NCI-H774 (cell line): ENCODE results near the gene NUBPL.

Experiments used
- DNase-seq: peaks from one replicate; lab custom pipeline; 2025; lab: John Stamatoyannopoulos, UW

NUBPL gene, protein sequence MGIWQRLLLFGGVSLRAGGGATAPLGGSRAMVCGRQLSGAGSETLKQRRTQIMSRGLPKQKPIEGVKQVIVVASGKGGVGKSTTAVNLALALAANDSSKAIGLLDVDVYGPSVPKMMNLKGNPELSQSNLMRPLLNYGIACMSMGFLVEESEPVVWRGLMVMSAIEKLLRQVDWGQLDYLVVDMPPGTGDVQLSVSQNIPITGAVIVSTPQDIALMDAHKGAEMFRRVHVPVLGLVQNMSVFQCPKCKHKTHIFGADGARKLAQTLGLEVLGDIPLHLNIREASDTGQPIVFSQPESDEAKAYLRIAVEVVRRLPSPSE

DNA sequence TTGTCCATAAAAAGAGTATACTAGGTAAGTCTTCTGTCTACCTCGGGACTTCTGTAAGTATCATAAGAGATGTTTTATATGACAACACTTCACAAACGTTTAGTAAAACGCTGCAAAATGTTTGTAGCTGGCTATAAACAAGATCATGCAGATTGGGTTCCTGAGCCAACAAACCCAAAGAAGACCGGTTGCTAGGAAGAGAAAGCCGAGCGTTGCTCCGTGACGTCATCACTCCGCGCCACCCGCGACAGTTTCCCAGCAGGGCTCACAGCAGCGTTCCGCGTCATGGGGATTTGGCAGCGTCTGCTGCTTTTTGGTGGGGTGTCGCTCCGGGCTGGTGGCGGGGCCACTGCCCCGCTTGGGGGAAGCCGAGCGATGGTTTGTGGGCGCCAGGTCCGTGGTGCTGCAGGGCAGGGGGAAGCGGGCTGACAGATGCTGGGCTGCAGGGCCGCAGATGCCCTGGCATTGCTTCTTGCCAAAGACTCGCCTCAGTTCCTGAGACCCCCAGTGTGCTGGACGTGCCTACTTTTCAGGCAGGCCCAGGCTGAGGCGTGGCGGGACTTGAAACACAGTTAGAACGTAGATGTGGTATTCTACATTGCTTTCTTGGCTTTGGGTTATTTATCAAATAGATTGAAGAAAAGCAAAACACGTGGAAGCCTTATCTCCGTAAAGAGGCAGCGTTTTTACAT is at the start of gene NUBPL:
TSS of gene NUBPL (plus strand) at position 250 of the 692 bp plus-strand sequence. CDS start at position 286, 36 bp downstream.
- DNase-seq: peak; percentile 92

DNA sequence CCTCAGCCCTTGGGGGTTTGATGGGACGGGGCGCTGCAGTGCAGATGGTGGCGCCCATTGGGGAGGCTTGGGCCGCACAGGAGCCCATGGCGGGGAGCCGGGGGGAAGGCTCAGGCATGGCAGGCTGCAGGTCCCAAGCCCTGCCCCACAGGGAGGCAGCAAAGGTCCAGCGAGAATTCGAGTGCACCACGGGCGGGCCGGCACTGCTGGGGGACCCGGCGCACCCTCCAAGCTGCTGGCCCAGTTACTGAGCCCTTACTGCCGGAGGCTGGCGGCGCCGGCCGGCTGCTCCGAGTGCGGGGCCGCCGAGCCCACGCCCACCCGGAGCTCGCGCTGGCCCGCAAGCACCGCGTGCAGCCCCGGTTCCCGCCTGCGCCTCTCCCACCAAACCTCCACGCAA is 34.1 kb upstream of the NUBPL start:
- DNase-seq: no peak

DNA sequence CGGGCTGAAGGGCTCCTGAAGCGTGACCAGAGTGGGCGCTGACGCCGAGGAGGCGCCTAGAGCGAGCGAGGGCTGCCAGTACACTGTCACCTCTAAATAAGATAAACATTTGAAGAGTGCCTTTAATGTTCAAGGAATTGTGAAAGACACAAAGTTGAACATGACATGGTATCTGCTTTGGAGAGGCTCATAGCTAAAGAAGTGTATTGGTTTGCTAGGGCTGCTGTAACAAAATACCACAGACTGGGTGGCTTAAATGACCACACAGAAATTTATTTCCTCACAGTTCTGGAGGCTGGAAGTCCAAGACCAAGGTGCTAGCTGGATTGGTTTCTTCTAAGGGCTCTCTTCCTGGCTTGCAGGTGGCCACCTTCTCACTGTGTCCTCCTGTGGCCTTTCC is 33.7 kb upstream of the NUBPL start:
- no peak for DNase-seq

DNA sequence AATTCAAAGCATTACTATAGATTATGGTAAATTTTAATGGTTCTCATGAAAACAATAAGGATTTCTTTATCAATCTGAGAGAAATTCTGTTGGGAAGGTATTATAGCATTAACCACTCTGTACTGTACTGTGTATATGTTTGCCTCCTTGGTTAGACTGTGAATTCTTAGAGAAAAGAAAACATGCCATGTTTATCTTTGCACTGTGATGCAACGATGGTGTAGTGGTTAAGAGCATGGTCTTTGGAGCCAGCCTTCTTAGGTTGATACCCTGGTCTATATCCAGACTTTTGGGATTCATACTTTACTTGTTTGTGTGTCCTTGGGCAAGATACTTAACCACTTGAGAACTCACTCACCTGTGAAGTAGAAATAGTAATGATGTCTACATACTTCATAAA is 32.2 kb upstream of the NUBPL start:
- DNase-seq: no peak

DNA sequence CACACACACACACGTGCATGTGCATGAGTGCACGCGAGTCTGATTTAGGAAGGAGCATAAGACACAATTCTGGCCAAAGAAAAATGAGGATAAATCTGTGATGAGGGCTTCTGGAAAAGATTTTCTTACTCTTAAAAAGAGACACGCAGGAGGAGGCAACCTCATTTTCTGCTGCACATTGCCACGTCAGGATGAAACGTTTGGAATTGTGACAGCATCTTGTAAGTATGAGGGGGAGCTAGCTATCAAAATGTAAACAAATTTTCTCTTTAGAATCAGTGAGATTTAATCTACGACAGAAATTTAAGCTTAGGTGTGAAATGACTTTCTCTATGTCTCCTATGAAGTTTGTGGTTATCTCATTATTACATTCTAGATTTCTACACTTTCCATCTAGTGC is 31.1 kb upstream of the NUBPL start:
- DNase-seq: no peak

DNA sequence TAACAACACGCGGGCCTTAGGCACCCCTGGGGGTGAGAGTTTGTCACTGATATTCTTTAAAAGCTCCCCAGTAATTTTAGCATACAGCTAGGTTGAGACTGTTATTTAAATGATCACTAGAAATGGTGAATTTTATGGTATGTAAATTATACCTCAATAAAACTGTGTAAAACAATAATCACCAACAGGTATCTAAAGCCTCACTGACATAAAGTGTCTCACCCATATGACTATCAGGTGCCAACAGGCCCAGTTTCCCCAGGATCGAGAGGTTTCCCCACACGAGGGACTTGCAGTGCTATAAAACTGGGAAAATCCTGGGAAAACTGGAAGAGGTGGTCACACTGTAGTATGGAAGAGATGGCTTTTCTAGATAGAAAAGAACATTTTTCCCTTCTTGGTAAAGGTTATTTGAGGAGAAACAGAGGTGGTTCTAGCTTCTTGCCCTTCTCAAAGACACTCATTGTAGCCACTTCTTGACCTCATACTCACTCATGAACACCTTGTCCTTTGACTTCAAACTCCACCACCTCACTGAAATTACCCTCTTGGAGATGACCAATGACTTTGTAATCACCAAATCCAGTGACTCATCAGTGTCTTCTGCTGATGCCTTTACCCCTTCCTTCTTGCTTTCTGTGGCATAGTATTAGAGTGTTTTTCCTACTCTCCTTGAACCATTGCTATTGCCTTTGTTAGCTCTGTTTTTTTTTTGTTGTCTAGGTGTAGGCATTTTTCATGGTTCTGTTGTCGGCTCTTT is 24.8 kb upstream of the NUBPL start:
- no peak for DNase-seq

DNA sequence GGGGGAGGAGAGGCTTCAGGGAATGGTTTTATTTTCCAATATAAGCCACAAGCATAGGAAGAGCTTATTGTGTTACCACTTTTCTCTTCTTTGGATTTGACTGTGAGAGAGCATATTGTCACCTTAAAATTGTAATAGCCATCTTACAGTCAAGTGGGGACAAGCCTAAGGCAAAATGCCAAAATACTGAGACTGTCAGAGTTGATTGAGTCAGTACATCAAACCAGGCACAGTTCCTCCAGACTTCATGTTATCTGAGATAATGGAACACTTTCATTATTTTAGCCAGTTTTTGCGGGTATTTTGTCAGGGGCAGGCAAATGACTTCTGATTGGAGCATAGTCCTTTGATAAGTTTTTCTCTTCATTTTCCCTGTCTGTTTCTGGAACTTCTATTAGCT is 19.5 kb upstream of the NUBPL start:
- no peak for DNase-seq

DNA sequence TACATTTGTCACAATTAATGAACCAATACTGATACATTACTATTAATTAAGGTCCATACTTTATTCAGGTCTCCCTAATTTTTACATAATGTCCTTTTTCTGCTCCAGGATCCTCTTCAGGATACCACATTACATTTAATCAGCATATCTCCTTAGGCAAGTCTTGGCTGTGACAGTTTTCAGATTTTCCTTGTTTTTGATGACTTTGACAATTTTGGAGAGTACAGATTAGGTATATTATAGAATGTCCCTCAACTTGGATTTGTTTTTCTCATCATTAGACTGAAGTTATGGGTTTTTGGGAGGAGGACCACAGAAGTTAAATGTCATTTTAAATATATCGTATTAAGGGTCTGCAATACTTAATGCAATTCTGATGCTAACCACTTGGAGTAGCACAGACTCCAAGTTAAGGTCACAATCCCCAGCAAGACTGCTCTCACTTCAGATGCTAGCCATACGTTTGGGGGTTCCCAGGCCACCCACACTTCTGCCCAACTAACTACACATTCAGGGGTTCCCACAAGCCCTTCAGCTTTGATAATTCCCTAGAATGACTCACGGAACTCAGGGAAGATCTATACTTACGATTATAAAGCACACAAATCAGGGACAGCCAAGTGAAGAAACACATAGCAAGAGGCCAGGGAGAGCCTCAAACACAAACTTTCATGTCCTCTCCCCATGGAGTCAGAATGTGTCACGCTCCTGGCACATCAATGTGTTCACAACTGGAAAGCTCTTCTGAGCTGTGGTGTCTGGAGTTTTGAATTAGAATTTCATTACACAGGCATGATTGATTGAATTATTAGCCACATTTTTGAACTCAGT is 17.0 kb upstream of the NUBPL start:
- DNase-seq: no peak

DNA sequence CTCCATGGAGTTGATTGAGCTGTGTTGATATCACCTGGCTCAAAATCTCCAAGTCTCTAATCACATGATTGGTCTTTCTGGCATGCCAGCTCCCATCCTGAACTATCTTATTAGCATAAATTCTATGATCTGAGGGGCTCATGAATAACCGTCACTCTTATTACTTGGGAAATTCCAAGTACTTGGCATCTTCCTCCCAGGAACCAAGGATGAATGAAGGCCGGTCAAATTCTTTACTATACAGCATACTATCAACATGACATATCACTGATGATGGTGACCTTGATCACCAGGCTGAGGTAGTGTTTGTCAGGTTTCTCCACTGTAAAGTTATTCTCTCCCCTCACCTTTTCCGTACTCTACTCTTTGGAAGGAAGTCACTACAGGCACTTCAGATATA is 16.4 kb upstream of the NUBPL start:
- DNase-seq: no peak

DNA sequence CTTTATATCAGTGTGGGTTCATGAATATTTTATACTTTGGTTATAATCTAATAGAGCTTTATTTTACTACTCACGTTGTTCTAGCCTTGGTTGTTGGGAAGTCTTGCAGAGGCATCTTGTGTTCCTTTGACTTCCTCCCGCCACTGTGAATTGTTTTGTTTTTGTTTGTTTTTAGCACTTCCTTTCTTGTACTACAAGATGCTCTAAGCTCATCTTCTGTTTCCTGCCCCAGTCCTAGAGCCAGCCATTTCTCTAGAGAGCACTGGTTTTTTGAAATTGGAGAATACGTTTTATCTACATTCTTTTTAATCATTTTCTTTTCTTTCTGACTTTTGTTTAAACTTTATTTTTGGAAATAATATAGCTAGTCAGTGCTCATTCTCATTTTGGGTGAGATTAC is 15.9 kb upstream of the NUBPL start:
- DNase-seq: no peak

DNA sequence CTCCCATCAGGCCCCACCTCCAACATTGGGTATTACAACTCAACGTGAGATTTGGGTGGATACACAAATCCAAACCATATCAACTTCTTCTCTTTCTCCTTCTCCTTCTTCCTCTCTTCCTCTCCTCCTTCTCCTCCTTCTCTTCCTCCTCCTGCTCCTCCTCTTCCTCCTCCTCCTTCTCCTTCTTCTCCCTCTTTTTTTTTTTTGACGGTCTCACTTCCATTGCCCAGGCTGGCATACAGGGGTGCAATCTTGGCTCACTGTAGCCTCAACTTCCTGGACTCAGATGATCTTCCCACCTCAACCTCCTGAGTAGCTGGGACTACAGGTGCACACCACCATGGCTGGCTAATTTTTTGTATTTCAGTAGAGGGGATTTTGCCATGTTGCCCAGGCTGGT is 11.4 kb upstream of the NUBPL start:
- DNase-seq: no peak

DNA sequence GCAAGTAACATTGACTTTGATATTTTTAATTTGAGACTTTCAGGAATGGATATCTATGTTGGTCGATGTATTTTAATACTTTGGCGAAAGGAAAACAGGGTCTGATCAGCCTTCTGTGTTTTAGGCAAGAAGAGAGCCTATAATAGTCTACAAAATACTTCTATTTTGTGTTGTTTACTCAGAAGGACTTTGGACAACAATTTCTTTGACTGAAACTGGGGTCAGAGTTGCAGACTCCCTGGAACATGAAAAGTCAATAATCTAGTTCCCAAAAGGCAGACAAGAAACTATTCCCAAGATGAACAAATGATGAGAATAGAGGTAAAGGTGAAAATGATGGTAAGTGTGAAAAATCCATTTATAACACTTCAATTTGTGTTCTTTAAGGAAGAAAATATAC is 10.6 kb upstream of the NUBPL start:
- no peak for DNase-seq

DNA sequence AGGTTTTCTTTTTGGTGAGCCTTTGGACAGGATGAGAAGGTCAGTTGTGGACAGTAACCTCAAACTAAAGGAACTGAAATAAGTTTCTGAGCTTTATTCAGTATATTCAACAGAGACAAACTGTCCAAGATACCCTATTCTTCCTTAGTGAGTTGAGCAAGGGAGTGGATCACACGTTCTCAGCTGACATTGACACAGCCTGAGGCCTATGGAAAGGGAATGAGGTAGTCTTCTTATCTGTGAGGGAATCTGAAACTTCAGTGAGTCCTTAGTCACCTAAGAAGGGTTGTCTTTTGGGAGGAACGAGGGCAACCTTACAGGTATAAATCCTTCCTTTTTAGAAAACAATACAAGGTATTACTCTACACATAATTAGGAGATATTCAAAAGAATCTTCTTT is 5.0 kb upstream of the NUBPL start:
- no peak for DNase-seq

DNA sequence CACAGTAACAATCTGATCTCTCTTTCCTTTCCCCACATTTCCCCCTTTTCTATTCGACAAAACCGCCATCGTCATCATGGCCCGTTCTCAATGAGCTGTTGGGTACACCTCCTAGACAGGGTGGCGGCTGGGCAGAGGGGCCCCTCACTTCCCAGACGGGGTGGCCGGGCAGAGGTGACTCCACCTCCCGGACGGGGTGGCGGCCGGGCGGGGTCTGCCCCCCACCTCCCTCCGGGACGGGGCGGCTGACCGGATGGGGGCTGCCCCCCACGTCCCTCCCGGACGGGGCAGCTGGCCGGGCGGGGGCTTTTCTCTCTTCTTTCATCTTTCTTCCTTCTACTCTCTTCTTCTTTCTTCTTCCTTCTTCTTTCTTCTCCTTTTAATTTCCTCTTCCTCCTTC is 1.3 kb upstream of the NUBPL start:
- no peak for DNase-seq

DNA sequence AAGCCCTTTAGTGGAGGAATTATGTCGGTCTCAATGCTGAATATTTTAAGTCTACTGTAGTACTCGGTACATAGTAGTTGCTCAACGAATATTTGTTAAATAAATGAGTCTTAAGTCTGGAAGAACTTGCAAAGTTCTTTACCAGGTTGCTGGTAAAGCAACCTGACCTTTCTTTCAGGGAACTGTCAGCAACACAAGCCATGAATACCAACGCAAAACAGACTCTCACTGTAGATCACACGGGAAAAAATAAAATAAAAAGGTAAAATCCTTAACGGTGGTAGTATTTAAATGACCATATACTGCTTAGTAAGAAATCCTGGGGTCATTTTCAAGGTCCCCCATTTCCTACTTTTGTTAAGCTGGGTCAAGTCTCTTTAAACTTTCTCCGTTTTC is 447 bp upstream of the NUBPL start:
- DNase-seq: no peak

DNA sequence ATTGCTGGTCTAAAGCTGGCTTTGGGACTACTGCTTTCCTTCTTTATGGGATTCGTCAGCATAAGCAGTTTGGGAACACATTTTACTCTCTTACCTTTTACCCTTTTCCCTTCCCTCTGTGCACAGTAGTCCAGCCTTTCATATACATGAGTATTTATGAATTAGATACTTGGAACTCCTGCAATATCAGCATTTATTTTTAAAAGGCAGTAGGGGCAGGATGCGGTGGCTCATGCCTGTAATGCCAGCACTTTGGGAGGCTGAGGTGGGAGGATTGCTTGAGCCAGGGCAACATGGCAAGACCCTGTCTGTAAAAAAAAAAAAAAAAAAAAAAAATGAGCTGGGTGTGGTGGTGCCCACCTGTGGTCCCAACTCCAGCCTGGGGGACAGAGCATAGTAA is 3.0 kb downstream of the NUBPL start:
- DNase-seq: no peak

DNA sequence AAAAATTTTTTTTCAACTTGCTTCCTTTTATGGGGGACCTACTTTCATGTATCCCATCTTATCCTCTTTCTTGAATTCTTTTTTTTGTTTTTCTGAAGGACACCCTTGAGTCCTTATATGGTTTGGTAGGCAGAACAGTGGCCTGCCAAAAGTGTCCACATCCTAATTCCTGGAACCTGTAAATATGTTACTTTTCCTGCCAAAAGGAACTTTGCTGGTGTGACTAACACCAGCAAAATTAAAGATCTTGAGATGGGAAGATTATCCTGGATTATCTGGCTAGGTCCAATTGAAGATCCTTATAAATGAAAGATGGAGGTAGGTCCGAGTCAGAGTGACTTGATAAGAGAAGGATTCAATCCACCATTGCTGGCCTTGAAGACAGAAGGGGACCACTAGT is 5.3 kb downstream of the NUBPL start:
- DNase-seq: no peak

DNA sequence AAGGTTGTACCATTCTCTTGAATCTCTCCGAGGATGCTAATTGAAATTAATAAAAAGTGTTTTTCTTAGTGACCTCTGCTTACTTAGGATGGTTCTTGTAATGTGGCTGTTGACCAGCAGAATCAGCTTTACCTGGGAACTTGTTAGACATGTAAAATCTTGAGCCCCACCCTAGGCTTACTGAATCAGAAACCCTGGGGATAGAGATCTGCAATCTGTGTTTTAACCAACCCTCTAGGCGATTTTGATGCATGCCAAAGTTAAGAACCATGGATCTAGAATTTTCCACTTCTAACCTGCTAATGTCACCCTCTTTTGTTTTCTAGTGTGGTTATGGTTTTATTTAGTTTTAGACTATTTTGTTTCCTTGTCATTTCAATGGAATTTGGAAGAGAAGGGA is 6.5 kb downstream of the NUBPL start:
- DNase-seq: no peak

DNA sequence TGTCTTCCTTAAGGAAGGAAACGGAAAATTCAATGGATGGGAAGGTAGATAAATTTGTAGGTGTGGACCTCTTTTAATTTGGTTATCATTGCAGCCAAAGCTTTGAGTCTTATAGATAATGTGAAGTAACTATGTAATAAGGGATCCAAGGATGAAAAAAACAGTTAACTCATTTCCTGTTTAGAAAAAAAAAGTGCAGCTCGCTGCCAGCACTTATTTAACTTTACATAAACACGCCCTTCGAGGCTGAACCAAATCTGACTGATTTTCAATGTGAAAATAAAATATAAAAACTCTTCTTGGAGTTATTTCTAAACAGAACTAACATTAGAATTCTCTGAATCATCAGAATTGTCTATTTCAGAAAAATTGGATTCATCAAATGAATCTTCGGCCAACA is 7.0 kb downstream of the NUBPL start:
- no peak for DNase-seq

DNA sequence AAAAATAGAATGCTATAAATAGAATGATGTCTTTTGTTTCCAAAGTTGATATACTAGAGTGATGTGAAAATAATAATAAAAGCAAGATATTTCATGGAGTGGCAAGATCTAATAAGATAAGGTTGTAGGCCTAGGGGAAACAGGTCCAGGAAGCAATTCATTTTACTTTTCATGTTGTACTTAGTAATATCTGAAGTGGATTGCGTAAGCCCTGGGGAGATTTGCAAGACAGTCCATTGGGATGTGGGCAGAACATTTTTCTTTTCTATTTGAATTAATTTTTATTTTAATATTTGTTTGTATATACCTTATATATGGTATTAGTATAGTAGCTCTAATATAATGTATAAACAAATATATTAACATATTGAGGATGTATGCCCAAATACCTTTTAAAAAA is 7.5 kb downstream of the NUBPL start:
- DNase-seq: no peak

DNA sequence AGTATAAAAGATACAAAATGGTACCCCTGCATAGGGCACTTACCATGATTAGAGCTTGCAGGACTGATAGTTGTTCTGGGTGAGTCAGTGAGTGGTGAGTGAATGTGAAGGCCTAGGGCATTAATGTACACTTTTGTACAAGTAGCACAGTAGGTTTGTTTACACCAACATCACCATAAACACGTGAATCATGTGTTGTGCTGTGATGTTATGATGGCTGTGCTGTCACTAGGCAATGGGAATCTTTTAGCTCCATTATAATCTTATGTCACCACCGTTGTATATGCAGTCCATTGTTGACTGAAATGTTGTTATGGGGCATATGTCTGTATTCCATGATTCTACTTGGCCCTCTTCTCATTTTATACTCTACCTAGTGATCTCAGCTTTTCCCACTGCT is 11.8 kb downstream of the NUBPL start:
- DNase-seq: no peak

DNA sequence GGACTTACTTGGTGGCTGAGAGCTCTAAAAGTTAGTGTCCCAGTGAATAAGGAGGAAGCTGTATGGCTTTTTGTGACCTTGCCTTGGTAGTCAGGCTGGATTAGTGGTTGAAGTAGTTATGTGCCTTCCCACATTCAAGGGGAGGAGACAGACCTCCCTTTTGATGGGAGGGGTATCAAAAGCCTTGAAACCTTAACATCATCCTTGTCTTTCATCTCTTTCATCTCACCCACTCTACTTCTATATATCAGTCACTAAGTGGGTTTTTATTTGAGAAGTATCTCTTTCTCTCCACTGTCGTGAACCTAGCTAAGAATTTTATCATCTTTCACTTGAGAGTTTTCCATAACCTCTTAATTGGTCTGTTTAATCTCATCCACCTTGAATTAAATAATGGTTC is 15.7 kb downstream of the NUBPL start:
- no peak for DNase-seq
